ENCODE results near the gene MRPS23.

DNA sequence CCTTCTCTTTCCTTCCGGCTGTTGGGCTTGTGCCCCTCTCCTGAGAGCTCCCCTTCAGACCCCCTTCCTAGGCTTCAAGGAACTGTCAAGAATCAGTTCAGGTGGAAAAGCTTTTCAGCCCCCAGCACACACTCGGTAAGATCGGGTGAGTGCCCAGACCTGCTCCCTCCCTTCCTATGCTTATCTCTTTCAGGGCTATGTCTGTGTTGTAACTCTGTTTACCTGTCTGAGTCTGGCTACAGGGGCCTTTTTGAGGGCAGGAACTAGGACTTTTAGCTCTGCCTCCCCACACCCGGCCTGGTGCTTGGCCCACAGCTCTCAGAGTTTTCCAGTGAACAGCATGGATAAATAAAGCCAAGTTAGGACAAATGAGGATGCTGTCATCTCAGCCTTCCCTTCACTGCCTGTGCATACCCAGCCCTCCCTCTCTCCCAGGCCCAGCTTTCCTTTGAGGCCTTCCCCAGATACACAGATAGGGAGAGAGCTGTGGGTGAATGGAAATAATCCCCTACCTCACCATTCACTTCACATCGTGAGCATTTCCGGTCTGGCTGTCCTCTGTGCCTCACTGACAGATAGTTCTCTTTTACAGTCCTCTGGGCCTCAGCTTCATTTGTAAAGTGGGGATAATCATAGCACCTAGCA is 5.7 kb upstream of the MRPS23 start:
- TF ChIP-seq, protein P1, sequence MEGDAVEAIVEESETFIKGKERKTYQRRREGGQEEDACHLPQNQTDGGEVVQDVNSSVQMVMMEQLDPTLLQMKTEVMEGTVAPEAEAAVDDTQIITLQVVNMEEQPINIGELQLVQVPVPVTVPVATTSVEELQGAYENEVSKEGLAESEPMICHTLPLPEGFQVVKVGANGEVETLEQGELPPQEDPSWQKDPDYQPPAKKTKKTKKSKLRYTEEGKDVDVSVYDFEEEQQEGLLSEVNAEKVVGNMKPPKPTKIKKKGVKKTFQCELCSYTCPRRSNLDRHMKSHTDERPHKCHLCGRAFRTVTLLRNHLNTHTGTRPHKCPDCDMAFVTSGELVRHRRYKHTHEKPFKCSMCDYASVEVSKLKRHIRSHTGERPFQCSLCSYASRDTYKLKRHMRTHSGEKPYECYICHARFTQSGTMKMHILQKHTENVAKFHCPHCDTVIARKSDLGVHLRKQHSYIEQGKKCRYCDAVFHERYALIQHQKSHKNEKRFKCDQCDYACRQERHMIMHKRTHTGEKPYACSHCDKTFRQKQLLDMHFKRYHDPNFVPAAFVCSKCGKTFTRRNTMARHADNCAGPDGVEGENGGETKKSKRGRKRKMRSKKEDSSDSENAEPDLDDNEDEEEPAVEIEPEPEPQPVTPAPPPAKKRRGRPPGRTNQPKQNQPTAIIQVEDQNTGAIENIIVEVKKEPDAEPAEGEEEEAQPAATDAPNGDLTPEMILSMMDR (IDR thresholded peaks at IDR 0.05; ENCODE audit: low read depth, low read length) = no peak
- no peak for TF ChIP-seq POLR2A (IDR thresholded peaks at IDR 0.05; ENCODE audit: extremely low read depth, insufficient read length)

Measured in NB4 (cell line).